DND-41 (cell line): Measurements from ENCODE around the gene UEVLD.

Experiments used
- CTCF ChIP-seq: IDR thresholded peaks from 2 replicates; pipeline ENCODE4 v1.5.1; 2012; ENCODE audit warnings: borderline replicate concordance, low read length, moderate library complexity, mild to moderate bottlenecking; ENCODE audit not compliant: poor library complexity, severe bottlenecking; ENCODE audit errors: extremely low read depth
- EZH2 ChIP-seq: IDR thresholded peaks from 3 replicates; pipeline ENCODE4 v1.6.1; 2012; ENCODE audit warnings: borderline replicate concordance, low read depth, mild to moderate bottlenecking, moderate library complexity, low read length, inconsistent platforms; ENCODE audit not compliant: severe bottlenecking

- no peak for TF ChIP-seq CTCF
- TF ChIP-seq EZH2: no peak
Observed at GRCh38 chr11:18623707-18624106, 35.2 kb upstream of the UEVLD start.
